ENCODE results near the gene IRAK1. TPM values are rescaled to one million over a fixed set of nuclear protein-coding genes. Genes with fewer than 3 reads are reported as not detected.
A peak's percentile ranks its signal among the peaks of the same experiment; 100 is the strongest.

Gene IRAK1
- polyA plus RNA-seq, 1 experiment = 42.6 TPM

DNA sequence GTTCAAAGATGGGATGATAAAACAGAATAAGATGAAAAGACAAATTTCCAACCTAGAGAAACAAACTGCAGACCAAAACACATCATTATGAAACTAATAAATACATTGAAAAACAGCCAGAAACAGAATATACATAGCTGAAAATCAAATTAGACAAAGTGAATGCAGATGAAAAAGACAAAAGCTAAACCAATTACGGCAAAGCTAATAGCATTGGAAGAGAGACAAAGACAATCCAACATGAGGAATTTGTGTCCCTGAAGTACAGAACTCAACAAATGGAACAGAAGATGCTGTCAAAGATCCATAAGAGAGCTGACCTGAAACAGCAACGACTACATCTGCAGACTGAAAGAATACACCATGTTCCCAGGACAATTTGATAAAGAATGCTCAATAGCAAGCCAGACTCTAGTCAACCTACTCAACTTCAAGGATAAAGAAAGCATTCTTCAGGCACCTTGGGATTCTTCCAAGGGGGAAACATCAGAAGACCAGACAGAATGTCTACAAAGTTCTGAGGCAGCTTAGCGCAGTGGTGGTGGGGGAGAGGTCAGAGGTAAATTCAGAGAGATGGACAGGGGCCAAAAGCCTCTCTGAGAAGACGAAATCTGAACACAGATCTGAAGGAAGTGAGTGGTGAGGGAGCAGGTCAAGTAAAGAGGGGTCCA, 27.4 kb upstream of the IRAK1 start:
- Histone ChIP-seq H3K4me3 (ENCODE audit: low read depth, low read length) (no peak overlapping the region), H3K27me3 (ENCODE audit: control insufficient read depth, insufficient read depth, low read length) (no peaks in the 10 kb centered on the region), H3K36me3 (ENCODE audit: control insufficient read depth, insufficient read depth, low read length) (no peaks in the 10 kb centered on the region; the same call in 1 of the 2 replicates)
- POLR2A ChIA-PET = no interaction called here
- TF ChIP-seq, protein P1, sequence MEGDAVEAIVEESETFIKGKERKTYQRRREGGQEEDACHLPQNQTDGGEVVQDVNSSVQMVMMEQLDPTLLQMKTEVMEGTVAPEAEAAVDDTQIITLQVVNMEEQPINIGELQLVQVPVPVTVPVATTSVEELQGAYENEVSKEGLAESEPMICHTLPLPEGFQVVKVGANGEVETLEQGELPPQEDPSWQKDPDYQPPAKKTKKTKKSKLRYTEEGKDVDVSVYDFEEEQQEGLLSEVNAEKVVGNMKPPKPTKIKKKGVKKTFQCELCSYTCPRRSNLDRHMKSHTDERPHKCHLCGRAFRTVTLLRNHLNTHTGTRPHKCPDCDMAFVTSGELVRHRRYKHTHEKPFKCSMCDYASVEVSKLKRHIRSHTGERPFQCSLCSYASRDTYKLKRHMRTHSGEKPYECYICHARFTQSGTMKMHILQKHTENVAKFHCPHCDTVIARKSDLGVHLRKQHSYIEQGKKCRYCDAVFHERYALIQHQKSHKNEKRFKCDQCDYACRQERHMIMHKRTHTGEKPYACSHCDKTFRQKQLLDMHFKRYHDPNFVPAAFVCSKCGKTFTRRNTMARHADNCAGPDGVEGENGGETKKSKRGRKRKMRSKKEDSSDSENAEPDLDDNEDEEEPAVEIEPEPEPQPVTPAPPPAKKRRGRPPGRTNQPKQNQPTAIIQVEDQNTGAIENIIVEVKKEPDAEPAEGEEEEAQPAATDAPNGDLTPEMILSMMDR (IDR thresholded peaks at IDR 0.05; ENCODE audit: insufficient read depth, low read depth, low read length) = no peak
- CTCF ChIA-PET = interaction anchor here (0.9 to 2.1 kb wide), 4 partner anchors 21 to 78 kb away, joined by 3 to 13 read pairs (median 4); partner anchors contain the start of gene IRAK1
- DNase-seq (ENCODE audit: low read depth) = no peak

DNA sequence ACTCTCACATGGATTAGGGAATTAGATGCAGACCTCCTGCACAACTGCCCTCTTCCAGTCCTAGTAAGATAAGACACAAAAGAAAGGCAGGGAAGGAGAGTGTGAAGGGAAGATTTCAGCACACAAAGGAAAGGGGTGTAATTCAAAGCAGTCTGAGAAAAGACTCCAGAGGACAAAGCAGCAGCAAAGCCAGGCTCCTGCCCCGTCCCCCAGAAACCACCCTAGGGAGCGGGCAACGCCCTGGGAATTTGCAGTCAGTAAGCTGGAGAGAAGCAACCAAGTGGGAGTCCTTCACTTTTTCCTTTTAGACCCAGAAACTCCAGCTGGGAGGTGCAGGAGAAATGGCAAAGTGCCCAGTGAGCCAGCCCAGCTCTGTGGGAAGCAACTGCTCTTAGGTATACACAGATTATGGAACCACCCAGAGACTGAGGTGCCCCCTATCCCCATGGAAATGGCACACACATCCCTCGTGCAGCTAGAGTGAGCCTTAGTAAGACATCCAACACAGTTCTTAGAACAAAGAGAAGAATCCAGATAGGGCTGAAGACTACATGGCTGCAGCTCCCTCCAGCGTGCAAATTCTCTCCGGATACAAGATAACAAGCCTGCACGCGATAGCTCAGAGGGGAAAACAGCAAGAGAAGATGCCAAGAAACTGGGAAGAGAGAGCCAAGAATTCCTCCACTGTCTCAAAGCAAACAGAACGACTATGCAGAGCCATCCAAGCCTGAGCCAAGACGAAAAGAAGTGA, 26.5 kb upstream of the IRAK1 start:
- Histone ChIP-seq H3K36me3 (ENCODE audit: control insufficient read depth, insufficient read depth, low read length) (no peaks in the 10 kb centered on the region; the same call in 1 of the 2 replicates), H3K27me3 (ENCODE audit: control insufficient read depth, insufficient read depth, low read length) (no peaks in the 10 kb centered on the region), H3K4me3 (ENCODE audit: low read depth, low read length) (no peak overlapping the region)
- POLR2A ChIA-PET = no interaction called here
- TF ChIP-seq, protein P1 (IDR thresholded peaks at IDR 0.05; ENCODE audit: insufficient read depth, low read depth, low read length) = peak; percentile 36
- CTCF ChIA-PET = interaction anchor here (0.9 to 2.1 kb wide), 4 partner anchors 20 to 77 kb away, joined by 3 to 13 read pairs (median 4); partner anchors contain the start of gene IRAK1
- DNase-seq (ENCODE audit: low read depth) = peak; percentile 74

DNA sequence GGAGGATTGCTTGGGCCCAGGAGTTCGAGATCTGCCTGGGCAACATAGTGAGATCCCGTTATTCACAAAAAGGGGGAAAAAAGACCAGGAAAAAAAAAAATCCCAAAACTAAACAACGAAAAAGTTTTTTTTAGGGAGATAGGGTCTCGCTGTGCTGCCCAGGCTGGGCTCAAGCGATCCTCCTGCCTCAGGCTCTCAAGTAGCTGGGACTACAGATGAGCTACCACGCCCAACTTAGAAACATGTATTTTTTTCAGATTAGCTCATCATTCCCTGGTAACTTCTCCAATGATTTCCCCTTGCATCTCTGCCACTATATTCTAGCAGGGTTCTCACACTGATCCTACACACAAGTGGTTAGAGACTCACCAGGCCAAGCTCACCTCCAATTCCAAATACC, 24.4 kb upstream of the IRAK1 start:
- CTCF ChIA-PET = interaction anchor here (1.6 kb wide), 1 partner anchor 31 kb away, joined by 5 read pairs; no protein-coding TSS in a partner anchor
- no peak overlapping the region for H3K4me3 ChIP-seq (ENCODE audit: low read depth, low read length)
- no peaks in the 10 kb centered on the region; the same call in 1 of the 2 replicates for H3K36me3 ChIP-seq (ENCODE audit: control insufficient read depth, insufficient read depth, low read length)
- TF ChIP-seq, protein P1 (IDR thresholded peaks at IDR 0.05; ENCODE audit: insufficient read depth, low read depth, low read length) = no peak
- H3K27me3 ChIP-seq (ENCODE audit: control insufficient read depth, insufficient read depth, low read length) = no peaks in the 10 kb centered on the region
- POLR2A ChIA-PET = no interaction called here
- no peak for DNase-seq (ENCODE audit: low read depth)

DNA sequence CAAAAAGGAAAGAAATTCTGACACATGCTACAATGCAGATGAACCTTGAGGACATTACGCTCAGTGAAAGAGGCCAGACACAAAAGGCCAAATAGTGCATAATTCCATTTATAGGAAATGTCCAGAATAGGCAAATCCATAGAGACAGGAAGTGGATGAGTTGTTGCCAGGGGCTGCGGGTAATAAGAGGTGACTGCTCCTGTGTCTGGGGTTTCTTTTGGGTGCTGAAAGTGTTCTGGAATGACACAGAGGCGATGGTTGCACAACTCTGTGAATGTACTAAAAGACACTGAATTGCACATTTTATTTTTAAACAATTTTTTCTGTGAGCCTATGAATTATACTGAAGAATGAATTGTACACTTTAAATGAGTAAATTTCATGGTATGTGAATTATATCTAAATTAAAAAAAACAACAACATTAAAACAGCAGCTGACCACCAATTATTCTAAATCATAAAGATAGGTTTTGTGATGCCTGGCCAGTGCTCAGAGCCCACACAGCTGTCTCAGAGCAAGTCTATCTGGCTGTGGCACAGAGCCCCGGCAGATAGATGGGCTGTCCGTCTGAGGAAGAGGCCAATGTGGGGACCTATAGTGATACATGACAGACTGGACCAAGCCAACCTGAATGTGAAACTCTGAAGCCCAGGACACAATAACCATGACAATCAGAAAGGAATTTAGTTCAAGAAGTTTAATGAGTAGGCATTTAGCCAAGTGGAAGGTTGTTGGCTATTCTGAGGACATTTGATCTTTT, 23.5 kb upstream of the IRAK1 start:
- no peak for DNase-seq (ENCODE audit: low read depth)
- POLR2A ChIA-PET = no interaction called here
- Histone ChIP-seq H3K4me3 (ENCODE audit: low read depth, low read length) (no peak overlapping the region), H3K36me3 (ENCODE audit: control insufficient read depth, insufficient read depth, low read length) (no peaks in the 10 kb centered on the region; the same call in 1 of the 2 replicates), H3K27me3 (ENCODE audit: control insufficient read depth, insufficient read depth, low read length) (no peaks in the 10 kb centered on the region)
- CTCF ChIA-PET = no interaction called here
- TF ChIP-seq, protein P1 (IDR thresholded peaks at IDR 0.05; ENCODE audit: insufficient read depth, low read depth, low read length) = no peak

Data from BJ (cell line).